NOMO-1 (cell line): Measurements from ENCODE around the gene RIIAD1.
A peak's percentile ranks its signal among the peaks of the same experiment; 100 is the strongest.
"Not testable (repeated sequence)": the region's sequence is repeated elsewhere in the genome, so short reads cannot be mapped to it uniquely, and the experiment has no call there.

Source experiments
- DNase-seq, 2 experiments: peaks; one replicate each; lab custom pipeline; 2025; ENCODE audit not compliant: unreplicated experiment in 2 of 2; lab: John Stamatoyannopoulos, UW

Gene RIIAD1, protein sequence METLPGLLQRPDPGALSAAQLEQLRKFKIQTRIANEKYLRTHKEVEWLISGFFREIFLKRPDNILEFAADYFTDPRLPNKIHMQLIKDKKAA

DNA sequence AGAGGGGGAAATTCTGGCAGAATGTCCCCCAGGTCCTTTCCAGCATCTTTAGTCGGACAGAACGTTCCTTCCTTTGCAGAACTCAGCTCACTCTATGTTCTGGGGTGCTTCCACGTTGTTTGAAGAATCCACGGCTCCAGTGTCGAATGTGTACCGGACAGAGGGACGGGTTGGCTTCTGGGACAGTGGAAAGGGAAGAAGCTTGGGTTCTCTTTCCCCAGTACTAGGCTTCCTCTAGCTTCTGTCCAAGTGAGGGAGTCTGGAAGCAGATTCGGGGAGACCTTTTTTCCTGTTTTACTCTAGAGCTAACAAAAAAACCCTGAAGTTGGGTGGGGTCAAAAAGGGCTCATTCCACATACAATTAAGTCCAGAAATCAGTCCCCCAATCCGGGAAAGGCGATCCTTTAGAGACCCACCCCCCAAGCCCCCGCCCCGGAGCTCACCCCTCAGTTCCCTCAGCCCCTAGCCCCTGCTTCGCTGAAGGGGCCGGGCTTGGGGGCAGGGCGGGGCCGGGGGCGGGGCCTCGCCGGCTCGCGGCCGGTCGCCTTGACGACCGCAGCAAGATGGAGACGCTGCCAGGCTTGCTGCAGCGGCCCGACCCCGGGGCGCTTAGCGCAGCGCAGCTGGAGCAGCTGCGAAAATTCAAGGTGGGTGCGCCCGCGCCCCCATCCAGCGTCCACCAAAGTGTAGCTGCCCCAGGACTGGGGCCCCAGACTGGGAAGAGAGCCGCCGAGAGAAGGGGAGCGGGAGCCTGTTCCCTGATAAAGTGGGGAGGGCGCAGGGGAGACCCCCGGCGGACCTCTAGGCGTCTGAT, at the start of gene RIIAD1:
RIIAD1 (plus strand) TSS at position 549 of the 814 bp plus-strand sequence; CDS start at position 564, 15 bp downstream.
- peak in 1 of 2 experiments; percentile 2 for DNase-seq

DNA sequence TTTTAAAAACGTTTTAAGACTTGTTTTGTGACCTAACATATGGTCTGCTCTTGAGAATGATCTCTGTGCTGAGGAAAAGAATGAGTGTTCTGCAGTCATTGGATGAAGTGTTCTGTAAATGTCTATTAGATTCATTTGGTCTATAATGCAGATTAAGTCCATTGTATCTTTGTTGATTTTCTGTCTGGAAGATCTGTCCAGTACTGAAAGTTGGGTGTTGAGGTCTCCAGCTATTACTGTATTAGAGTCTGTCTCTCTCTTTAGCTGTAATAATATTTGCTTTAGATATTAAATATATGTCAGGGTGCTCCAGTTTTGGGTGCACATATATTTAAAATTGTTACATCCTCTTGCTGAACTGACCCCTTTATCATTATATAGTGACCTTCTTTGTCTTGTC, 47.9 kb upstream of the RIIAD1 start:
- DNase-seq = no peak

DNA sequence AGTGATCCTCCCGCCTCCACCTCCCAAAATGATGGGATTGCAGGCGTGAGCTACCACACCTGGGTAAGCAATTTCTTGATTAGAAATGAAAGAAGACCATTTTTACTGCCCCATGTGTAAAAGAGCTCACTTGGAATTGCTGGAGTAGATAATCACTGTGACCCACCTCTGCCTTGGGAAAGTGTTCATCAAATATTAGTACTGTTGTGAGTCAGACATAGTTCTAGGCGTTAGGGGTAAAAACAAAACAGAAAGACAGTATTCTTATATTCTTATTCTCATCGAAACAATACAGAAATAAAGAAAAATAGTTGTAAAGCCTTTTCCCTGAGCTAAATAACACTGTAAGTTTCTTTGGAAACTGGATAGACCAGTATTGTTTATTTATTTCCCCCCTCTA, 40.9 kb upstream of the RIIAD1 start:
- no peak for DNase-seq

DNA sequence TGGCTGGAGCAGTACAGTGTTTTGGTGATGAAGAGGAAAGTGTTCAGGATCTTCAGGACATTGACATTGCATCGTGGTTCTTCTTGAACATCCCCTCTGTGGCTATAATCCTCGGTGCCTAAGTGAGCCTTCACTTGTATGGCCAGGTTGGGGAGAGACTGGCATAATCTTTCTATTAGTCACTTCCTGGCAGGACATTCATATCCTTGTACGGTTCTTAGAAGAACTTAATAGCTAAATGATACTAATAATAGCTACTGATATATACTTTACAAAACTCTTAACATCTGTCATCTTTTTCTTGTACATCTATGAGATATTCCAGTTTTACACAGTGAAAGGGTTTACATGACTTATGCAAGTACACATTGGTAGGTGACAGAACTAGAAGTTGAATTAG, 40.5 kb upstream of the RIIAD1 start:
- DNase-seq = no peak

DNA sequence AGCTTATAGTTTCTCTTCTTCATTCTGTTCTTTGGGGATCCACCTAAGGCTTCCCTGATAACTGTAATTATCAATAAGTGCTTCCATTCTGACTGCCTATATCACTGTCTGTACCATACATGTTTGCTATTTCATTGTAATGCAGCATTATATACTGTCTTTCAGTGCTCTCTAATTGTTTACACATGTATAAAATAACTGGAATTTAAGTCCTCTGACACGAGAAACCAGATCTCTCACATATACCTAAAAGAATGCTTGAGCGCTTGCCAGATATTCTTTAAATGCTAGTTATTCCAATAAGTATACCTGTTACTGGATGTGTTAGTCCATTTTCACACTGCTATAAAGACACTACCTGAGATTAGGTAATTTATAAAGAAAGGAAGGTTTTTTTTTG, 39.4 kb upstream of the RIIAD1 start:
- no peak for DNase-seq

DNA sequence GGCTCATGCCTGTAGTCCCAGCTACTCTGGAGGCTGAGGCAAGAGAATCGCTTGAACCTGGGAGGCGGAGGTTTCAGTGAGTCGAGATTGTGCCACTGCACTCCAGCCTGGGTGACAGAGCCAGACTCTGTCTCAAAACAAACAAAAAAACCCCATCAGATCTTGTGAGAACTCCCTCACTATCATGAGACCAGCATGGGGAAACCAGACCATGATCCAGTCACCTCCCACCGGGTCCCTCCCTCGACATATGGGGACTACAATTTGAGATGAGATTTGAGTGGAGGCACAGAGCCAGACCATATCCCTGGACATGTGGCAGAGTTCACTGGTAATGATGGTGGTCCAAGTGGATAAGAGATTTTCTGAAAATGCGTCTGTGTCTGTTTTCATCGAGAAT, 38.4 kb upstream of the RIIAD1 start:
- DNase-seq = not testable (repeated sequence)

DNA sequence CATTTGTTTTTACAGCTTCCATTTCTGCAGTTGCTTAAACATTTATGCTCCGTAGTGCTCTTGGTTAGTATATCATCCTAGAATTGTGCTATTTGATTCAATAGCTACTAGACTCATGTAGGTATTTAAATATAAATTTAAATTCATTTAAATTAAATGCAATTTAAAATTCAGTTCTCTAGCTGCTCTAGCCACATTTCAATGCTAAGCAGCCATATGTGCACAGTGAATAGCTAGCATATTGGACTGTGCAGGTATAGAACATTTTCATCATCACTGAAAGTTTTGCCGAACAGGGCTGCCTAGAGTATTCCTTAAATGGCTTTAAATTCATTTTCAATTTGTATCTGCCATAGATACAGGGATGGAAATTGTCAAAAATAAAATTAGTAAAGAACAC, 37.2 kb upstream of the RIIAD1 start:
- DNase-seq = no peak

DNA sequence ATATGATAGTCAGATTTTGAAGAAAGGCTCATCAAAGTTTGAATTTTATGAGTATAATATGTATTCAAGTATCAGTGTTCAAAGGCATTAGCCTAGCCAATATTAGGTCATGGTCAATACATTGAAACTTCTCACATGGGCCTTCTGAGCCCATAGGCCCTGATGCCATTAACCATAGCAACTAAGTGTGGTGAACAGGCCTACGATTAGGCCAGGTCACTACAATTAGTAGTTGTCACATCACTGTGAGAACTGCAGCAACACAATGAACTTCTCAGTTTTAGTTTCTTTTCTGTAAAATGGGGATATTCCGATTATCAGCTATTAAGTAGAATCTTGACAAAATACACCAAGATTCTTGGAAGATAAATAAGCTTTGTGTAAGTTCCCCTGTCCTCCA, 34.8 kb upstream of the RIIAD1 start:
- no peak for DNase-seq

DNA sequence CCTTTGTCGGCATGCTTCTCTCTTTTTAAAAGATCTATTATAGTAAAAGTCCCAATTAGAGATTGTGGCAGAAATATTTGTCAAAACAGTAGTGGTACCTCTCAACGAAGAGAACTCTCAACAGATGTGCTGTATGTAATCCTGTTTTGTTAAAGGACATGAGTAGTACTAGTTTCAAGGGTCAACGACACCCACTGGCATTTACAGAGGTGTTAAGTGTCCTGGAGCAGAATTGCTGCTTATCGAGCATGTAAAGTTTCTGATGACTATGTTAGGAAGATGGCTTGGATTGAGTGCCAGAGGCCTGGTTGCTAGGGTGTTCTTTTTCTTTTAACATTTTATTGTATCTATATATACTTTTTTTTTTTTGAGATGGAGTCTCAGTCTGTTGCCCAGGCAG, 31.8 kb upstream of the RIIAD1 start:
- no peak for DNase-seq

DNA sequence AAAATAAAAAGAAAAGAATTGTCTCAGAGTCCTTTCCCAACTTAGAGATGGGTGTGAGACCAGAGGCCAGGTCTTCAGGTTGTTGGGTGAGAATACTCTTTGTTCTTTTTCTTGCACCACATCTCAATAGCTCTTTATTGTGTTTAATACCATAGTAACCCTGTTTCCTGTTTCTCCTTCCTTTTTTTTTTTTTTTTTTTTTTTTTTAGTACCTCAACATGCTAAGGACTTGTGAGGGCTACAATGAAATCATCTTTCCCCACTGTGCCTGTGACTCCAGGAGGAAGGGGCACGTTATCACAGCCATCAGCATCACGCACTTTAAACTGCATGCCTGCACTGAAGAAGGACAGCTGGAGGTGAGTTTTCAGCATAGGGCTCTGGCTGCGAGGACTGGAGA, 29.1 kb upstream of the RIIAD1 start:
- peak; percentile 15 to 68 for DNase-seq

DNA sequence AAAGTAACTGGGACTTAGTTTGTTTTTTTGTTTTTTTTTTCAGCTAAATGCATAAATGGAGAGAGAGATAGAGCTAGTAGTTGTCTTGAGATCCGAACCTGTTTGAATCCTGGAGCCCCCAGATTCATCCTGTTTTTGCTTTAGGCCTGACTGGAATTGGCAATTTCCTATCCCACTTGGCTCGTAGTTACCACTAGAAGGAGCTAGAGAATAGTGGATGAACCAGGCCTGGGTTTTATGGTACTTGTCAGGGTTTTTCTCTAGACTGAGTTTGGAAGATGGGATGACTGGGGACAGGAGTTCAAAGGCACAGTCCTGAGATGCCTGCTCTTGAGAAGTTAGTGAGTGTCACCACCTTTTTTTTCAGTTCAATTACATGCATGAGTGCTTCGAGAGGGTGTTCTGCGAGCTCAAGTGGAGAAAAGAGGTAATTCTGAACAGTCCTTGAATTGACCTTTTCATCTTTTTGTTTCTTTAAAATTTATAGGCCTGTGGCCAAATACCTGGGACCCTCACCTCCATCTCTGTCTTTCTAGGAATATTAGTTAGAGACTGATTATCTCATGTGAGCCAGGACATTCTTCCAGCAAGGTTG, 28.2 kb upstream of the RIIAD1 start:
- DNase-seq = no peak

DNA sequence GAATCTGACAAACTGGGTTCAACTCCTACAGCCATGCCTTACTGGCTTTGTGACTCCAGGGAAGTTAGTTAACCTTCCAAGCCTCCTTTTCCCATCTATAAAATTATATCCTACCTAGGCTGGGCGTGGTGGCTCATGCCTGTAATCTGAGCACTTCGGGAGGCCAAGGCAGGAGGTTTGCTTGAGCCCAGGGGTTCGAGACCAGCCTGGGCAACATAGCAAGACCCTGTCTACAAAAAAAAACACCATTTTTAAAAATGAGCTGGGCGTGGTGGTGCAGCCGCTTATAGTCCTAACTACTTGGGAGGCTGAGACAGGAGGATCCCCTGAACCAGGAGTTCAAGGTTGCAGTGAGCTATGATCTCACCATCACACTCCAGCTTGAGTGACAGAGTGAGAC, 19.8 kb upstream of the RIIAD1 start:
- DNase-seq = no peak

DNA sequence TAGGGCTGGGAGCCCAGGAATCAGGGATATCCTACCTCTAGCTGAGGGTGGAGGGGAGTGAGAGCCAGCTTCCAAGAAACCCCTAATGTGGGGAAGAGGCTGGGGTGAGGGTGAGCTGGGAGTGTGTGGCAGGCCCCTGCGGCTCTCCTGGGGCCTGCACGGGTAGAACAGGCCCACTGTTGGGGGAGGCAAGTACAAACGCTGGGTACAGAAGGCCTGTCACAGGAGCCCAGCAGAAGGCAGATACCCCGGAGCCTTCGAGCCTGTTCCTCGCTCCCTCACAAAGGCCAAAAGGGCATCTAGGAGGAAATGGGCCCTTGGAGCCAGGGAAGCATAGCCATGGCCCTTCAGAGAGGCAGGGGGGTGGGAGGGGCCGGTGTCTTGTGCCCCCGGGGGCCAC, 18.4 kb upstream of the RIIAD1 start:
- no peak for DNase-seq

DNA sequence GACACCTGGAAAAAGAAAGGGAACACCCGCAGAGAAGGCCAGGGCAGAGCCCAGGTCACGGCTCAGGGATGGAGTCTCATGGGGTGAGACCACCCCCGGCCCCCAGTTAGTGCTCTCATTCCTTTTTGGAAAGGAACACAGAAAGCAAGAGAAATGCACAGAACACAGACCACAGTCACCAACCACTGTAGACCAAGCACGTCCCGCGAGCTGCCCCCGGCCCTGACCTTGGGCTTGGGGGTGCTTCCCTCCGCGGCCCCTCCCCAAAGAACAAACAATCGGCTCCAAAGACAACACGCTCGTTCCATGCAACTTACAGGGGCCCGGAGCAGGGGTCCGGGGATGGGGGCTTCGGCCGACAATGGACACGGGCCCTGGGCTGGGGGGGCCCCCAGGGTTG, 17.5 kb upstream of the RIIAD1 start:
- no peak for DNase-seq

DNA sequence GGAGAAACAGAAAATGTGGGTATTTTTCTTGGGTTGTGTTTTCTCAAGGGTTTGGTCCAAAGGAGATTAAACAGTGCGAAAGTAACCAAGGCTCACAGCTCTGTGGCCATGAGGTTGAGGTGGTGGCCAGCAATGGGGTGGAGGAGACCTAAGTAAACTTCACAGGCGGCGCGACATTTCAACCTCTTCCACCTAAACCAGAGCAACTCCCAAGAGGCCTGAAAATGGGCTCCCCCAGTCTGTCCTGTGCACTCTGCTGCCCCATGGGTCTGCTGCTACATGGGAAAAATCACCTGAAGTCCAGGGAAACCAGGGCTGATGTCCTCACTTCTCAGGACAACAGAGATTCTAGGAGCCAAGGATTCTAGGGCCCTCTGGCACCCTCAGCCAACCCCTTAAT, 17.1 kb upstream of the RIIAD1 start:
- DNase-seq = no peak

DNA sequence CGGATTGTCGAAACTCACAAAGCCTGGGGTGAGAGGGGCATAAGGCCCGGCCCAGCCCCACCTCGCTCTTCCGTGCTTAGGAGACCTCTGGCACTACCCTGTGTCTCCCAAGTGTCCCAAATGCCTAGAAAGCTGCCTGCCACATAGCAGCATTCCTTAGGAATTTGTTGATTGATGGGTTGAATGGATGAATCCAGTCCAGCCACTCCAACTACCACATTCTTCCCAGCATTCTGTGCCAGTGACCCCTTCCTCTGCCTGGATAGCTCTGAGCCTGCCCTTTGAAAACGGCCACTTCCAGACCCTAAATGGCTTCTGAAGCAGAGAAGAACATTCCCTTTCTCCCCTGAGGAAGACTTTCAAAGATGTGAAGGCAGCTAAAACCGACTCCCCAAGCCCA, 16.2 kb upstream of the RIIAD1 start:
- no peak for DNase-seq

DNA sequence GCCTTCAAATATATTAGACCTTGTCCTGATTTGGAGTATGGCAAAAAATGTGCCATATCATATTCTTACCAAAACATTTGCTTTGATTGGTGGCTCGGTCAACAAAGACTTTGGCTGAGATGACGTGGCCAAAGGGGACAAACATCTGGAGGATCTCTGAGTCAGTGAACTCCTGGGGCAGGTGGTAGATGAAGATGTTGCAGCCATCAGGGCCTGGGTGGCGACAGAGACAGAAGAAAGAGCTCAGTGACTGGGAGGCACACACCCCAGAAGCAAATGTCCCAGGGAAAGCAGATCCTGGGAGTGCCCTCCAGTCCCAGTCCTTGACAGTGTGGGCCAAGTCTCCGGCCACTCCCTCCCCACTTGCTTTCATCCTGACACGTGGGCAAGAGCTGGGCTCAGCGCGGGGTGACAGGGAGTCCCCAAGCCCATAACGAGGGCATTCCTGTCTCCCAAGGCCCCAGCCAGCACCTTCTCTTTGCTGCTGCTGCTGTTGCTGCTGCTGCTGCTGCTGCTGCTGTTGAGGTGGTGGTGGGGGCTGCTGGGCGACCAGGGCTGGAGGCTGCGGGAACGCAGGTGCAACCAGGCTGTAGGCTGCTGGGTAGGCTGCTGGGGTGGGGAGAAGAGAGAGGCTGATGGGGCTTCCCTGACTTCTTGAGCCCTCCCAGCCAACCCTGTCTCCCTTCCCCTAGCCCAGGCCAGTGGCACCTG, 15.4 kb upstream of the RIIAD1 start:
- DNase-seq = no peak

DNA sequence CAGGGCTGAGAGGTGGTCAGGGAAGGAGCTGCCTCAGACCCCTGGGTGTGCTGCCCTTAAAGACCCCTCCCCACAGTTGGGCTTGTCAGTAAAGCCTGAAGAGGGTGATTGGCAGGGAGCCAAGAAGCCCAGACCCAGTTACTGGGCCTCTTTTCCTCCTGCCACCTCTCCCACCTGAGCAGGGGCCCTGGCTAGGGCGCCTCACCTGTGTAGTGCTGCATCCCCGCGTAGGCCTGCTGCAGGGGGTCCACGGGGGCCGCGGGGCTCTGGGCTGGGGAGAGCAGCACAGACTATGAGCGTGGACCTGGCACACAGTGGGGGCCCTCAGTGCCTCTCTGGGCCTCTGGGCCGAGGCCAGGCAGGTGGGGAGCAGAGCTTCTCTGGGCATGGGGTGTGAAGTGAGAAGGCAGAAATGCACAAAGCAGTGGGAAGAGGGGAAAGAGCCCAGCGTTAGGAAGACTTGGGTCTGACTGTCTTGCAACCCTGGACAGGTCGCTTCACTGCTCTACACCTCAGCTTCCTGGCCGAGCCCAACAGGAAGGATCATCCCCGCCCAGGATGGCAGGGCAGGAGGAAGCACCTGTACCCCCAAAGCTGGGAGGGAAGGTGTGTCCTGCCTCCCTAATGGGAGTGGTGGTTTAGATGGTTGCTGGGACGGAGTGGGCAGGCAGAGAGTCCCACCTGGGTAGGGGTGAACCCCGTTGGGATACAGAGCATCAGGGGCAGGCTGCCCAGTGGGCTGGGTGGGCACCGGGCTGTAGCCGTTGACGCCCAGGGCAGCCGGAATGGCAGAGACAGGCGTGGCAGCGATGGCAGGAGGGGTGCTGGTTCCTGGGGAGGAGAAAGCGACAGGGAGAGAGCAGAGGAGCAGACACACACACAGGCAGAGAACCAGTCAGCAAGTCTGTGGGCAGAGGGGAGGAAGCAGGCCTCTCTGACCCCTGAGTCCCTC, 14.6 kb upstream of the RIIAD1 start:
- no peak for DNase-seq

DNA sequence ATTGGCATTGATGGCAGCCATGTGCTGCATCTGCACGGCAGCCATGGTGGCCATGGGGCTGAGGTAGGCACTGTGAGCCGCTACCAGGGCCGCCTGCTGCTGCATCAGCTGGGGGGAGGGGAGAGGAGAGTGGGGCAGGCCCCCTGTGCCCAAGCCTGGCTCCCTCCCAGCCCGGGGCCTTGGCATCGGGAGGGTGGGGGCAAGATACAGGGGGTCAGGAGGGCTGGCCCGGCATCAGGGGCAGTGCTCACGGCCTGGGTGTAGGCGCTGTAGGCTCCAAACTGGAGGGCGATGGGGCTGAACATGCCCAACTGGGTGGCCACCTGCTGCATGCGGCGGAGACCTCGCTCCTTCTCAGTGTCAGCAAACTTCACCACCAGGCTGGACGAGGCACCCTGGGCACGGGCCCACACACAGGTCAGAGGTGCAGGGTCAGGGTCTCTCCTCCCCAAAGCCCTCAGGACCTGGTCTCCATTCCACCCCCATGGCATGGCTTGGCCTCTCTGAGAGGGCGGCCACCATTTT, 13.7 kb upstream of the RIIAD1 start:
- DNase-seq = no peak

DNA sequence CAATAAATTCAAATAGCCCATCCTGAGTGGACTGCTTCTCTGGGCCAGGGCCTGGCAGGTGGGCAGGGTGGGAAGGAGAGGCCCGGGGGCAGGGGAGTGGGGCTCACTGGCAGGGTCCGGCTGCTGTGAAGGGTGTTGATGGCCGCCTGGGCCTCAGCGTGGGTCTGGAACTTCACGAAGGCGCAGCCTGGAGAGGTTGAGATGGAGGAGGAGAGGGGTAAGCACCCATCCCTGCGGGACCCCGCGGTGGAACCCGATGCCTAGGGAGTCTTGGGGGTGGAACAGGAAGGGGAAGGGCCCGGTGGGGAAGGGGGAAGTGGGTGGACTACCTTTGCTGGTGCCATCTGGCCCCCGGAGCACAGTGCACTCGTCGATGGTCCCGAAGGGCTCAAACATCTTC, 12.4 kb upstream of the RIIAD1 start:
- DNase-seq = no peak
